GM13976 (cell line): Measurements from ENCODE around the gene IL11.
A peak's percentile ranks its signal among the peaks of the same experiment; 100 is the strongest.

Source experiments
- DNase-seq: peaks from one replicate; pipeline ENCODE4 v3.0.0; 2012; ENCODE audit warnings: low spot score
- CTCF ChIP-seq: IDR thresholded peaks from 2 replicates; pipeline ENCODE4 v1.5.1; 2012; ENCODE audit warnings: borderline replicate concordance, mild to moderate bottlenecking; ENCODE audit not compliant: insufficient read depth; ENCODE audit errors: extremely low read depth, missing control alignments, control extremely low read depth
- in situ Hi-C: fragments of 300-500 bp; cut with MboI; formaldehyde crosslinking; loops from one replicate; pipeline ENCODE4 v1.12.0; 2022; ENCODE audit warnings: low sequenced_read_pairs, mixed read lengths, inconsistent platforms; ENCODE audit not compliant: unreplicated experiment

The IL11 gene

GRCh38 chr19:55344444-55344843, 25.8 kb downstream of the IL11 start:
- no peak for TF ChIP-seq CTCF
- in situ Hi-C loops: no loop called here
- DNase-seq: no peak

- TF ChIP-seq CTCF: no peak
- no peak for DNase-seq
- in situ Hi-C loops: no loop called here
Observed at GRCh38 chr19:55341595-55342531, 28.4 kb downstream of the IL11 start.

GRCh38 chr19:55341171-55341588, 29.1 kb downstream of the IL11 start:
- no peak for TF ChIP-seq CTCF
- DNase-seq: peak; percentile 94
- in situ Hi-C loops: no loop called here

DNA sequence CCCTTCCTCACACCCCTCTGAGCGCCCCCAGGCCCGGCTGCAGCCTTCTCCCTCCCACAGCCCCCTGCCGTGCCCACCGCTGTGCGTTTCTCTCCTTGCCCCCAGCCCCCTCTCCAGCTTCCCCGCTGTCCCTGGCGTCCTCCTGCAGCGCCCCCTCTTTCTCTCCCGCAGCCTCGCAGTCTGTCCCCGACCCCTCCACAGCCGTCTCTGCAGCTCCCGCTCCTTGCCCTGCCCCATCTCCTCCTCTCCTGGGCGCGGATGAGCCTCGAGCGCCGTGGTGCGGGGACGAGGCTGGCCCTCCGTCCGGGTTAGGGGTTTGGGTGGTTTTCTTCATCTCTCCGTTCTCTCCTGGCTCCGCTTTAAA, 29.5 kb downstream of the IL11 start:
- TF ChIP-seq CTCF: no peak
- in situ Hi-C loops: no loop called here
- no peak for DNase-seq

DNA sequence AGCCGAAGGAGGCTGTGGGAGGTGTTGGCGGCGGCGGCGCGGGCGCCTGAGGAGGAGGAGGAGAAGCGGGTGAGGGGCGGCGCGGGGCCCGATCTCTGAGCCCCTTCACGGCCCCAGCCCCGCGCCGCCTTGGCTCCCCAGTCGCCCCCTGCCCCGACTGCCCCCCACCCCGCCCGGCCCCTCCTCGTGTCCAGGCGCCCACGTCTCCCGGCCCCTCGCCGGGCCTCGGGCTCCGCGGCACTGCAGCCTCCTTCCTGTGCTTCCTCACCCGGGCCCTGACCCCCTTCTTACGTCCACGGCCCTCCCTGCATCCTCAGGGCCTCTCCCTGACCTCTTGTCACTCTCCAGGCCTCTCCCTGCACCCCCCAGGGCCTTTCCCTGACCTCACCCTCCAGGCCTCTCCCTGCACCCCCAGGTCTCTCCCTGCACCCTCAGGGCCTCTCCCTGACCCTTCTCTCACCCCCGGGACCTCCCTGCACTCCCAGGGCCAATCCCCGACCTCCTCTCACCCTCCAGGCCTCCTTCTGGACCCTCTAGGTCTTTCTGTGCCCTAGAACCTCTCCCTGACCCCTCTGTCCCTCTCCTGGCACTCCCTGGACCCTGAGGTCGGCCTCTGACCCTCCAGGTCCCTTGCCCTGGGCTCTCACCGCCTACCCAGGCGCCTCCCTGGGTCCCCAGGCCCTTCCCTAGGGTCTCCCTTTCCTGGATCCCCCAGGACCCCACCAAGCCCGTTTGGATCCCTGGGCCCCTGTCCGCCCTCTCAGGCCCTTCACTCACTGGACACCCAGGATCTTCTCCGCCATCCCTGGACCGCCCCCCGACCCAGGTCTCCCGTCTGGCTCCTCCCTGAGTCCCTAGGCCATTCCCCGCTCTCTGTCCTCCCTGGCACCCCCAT, 30.1 kb downstream of the IL11 start:
- DNase-seq: peak; percentile 62
- in situ Hi-C loops: no loop called here
- TF ChIP-seq CTCF: no peak

DNA sequence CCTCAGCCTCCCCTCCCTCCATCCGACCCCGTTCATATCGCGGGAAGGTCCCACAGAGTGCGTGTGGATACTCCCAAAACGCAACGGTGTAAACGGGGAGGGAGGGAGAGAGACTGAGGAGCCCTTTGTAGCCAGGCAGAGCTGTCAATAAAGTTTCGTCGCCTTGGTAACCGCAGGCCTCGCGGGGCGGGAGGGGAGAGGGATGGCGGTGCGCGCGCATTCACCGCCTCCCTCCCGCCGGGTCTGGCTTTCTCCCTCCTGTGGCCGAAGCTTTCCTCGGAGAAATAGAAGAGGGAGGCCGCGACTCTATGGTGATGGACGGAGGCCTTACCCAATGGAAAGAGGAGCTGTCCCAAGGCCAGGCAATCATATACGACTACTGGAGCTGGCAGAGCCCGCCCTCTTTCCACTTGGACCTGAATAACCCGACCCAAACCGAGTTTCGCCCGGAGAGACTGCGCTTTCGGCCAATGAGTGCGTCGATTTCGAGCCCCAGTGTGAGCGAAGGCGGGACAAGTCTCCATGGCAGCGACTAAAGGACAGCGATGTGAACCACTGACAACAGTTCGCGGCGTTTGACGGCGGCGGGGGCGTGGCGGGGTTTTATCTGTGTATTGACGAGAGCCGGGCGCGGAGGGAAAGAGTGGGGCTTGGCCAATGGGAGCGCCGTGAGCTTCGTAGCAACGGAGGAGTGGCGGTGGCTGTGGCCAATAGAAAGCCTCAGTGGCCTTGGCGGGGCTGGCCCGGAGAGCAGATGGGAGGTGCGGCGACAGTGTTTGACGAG, 31.0 kb downstream of the IL11 start, which contains the start of gene KMT5C:
Gene KMT5C, plus strand, starts transcription at position 772 of the 784 bp plus-strand sequence. CDS start 2,061 bp downstream, outside the sequence.
- no peak for TF ChIP-seq CTCF
- in situ Hi-C loops: no loop called here
- peak; percentile 98 for DNase-seq
